Sigmoid colon (tissue), 7 donors: ENCODE data around the gene CDHR2. TPM values are rescaled to one million over a fixed set of nuclear protein-coding genes. Genes with fewer than 3 reads are reported as not detected.

Source experiments
- DNase-seq: peaks from one replicate; pipeline ENCODE4 v3.0.0-alpha.2; 2019
- H3K27ac ChIP-seq, 4 donors: fragments of 200-600 bp; sonication (generic); one replicate each; pipeline ENCODE4 v1.5.1; 2016 to 2019; ENCODE audit warnings: mild to moderate bottlenecking in 1 of 4
- H3K27me3 ChIP-seq, 3 donors: fragments of 200-600 bp; sonication (generic); one replicate each; pipeline ENCODE4 v1.5.1; 2019; ENCODE audit warnings: mild to moderate bottlenecking in 1 of 3
- H3K36me3 ChIP-seq, 4 donors: fragments of 200-600 bp; sonication (generic); one replicate each; pipeline ENCODE4 v1.5.1; 2016 to 2019
- H3K4me1 ChIP-seq, 4 donors: fragments of 200-600 bp; sonication (generic); one replicate each; pipeline ENCODE4 v1.5.1; 2017 to 2019
- H3K4me3 ChIP-seq, 4 donors: fragments of 200-600 bp; sonication (generic); one replicate each; pipeline ENCODE4 v1.5.1; 2017 to 2019; ENCODE audit warnings: mild to moderate bottlenecking in 2 of 4, moderate library complexity in 1 of 4
- H3K9me3 ChIP-seq, 4 donors: fragments of 200-600 bp in 3 of 4; sonication (generic) in 3 of 4; one replicate each; pipeline versions ENCODE4 v1.5.1 to v1.6.1; 2013 to 2019
- CTCF ChIP-seq, 4 experiments: fragments of 450-650 bp in 3 of 4; fragments of 200-600 bp in 1 of 4; IDR thresholded peaks; one replicate each; pipeline ENCODE4 v1.5.1; 2016 to 2019; ENCODE audit warnings: antibody characterized with exemption in 4 of 4, mild to moderate bottlenecking in 3 of 4, moderate library complexity in 2 of 4
- EP300 ChIP-seq, 4 donors: sonication (generic); formaldehyde crosslinking; IDR thresholded peaks; one replicate each; pipeline ENCODE4 v1.6.1; 2017; ENCODE audit warnings: antibody characterized with exemption in 4 of 4
- POLR2A ChIP-seq, 2 donors: fragments of 450-650 bp; IDR thresholded peaks; one replicate each; pipeline ENCODE4 v1.6.1; 2016; ENCODE audit warnings: antibody characterized with exemption in 2 of 2, mild to moderate bottlenecking in 2 of 2, moderate library complexity in 2 of 2
- POLR2AphosphoS5 ChIP-seq, 4 donors: sonication (generic); formaldehyde crosslinking; IDR thresholded peaks; one replicate each; pipeline ENCODE4 v1.6.1; 2017; ENCODE audit warnings: antibody characterized with exemption in 4 of 4
- WGBS, 2 donors: extraction: QIAGEN DNeasy Blood & Tissue Kit; methylation state at CpG; one replicate each; pipeline ENCODE4 v1.1.7; 2013; 5-methylcytosine and 5-hydroxymethylcytosine counted together
- intact Hi-C: fragments of 100-400 bp; cut with DNase I; formaldehyde crosslinking; loops from one replicate; pipeline ENCODE4 v1.15.1; 2023
- polyA plus RNA-seq, 3 donors: library from polyadenylated mRNA; stranded (reverse); fragments of 200-250 nt; gene quantifications; one replicate each; pipeline ENCODE4 v1.2.3, GENCODE V29; 2013
- total RNA-seq, 4 donors: library from RNA; depleted of rRNA; stranded (reverse); fragments of >200 nt; gene quantifications; one replicate each; pipeline ENCODE4 v1.1.0, GENCODE V29; 2016
- donor health status: healthy with polysubstance abuse.
- donor health status: Bipolar disorder and iron deficiency.
- donor health status: healthy.

Gene CDHR2
- total and polyA plus RNA-seq, 7 donors = 0.71 to 57.9 (median 9.6) TPM; not detected in 2

- DNase-seq = no peak
- Histone ChIP-seq H3K27me3 (no peaks in the 10 kb centered on the region), H3K27ac (no peak overlapping the region), H3K4me3 (no peak overlapping the region), H3K36me3 (peaks cover 11 to 28% (median 16%) of the 10 kb centered on the region in 4 donors), H3K4me1 (no peaks in the 10 kb centered on the region), H3K9me3 (no peaks in the 10 kb centered on the region)
- no peak for TF ChIP-seq EP300 (IDR thresholded peaks at IDR 0.05)
- no peak for TF ChIP-seq POLR2A (IDR thresholded peaks at IDR 0.05)
- TF ChIP-seq CTCF (IDR thresholded peaks at IDR 0.05) = no peak
- no peak for TF ChIP-seq POLR2AphosphoS5 (IDR thresholded peaks at IDR 0.05)
- WGBS, 2 donors = 79 to 93% methylated on average over 6 of the region's 6 CpGs
- intact Hi-C loops = no loop called here
These were observed 25.0 kb upstream of the CDHR2 start for GRCh38 chr5:176524138-176524537.

GRCh38 chr5:176524987-176525386, 24.2 kb upstream of the CDHR2 start:
- no peak for DNase-seq
- TF ChIP-seq POLR2AphosphoS5 (IDR thresholded peaks at IDR 0.05) = no peak
- no peak for TF ChIP-seq EP300 (IDR thresholded peaks at IDR 0.05)
- no peak for TF ChIP-seq CTCF (IDR thresholded peaks at IDR 0.05)
- no peak for TF ChIP-seq POLR2A (IDR thresholded peaks at IDR 0.05)
- Histone ChIP-seq H3K4me1 (peaks cover 0 to 4% (median 0%) of the 10 kb centered on the region in 4 donors), H3K9me3 (no peaks in the 10 kb centered on the region), H3K27me3 (no peaks in the 10 kb centered on the region), H3K36me3 (peaks cover 19 to 36% (median 23%) of the 10 kb centered on the region in 4 donors), H3K27ac (no peak overlapping the region), H3K4me3 (no peak overlapping the region)
- intact Hi-C loops = no loop called here
- WGBS, 2 donors = 89 to 91% methylated on average over 15 of the region's 15 CpGs

GRCh38 chr5:176525677-176526076, 23.5 kb upstream of the CDHR2 start:
- no peak for DNase-seq

GRCh38 chr5:176526462-176526861, 22.7 kb upstream of the CDHR2 start:
- 93 to 94% methylated on average over 9 of the region's 9 CpGs for WGBS, 2 donors
- intact Hi-C loops = no loop called here
- H3K27me3 ChIP-seq = no peaks in the 10 kb centered on the region
- H3K9me3 ChIP-seq = no peaks in the 10 kb centered on the region
- peaks cover 0 to 18% (median 12%) of the 10 kb centered on the region in 4 donors for H3K4me1 ChIP-seq
- no peak overlapping the region for H3K27ac ChIP-seq
- H3K4me3 ChIP-seq = no peak overlapping the region
- DNase-seq = no peak
- TF ChIP-seq CTCF (IDR thresholded peaks at IDR 0.05) = no peak
- no peak for TF ChIP-seq POLR2A (IDR thresholded peaks at IDR 0.05)
- TF ChIP-seq EP300 (IDR thresholded peaks at IDR 0.05) = no peak
- TF ChIP-seq POLR2AphosphoS5 (IDR thresholded peaks at IDR 0.05) = no peak
- peaks cover 31 to 50% (median 36%) of the 10 kb centered on the region in 4 donors for H3K36me3 ChIP-seq

More at GRCh38 chr5:176525677-176526076, 23.5 kb upstream of the CDHR2 start:
- Histone ChIP-seq H3K4me3 (no peak overlapping the region), H3K4me1 (peaks cover 0 to 10% (median 4%) of the 10 kb centered on the region in 4 donors), H3K27me3 (no peaks in the 10 kb centered on the region), H3K27ac (no peak overlapping the region), H3K36me3 (peaks cover 24 to 42% (median 29%) of the 10 kb centered on the region in 4 donors), H3K9me3 (no peaks in the 10 kb centered on the region)
- intact Hi-C loops = no loop called here
- TF ChIP-seq EP300 (IDR thresholded peaks at IDR 0.05) (no peak), POLR2AphosphoS5 (IDR thresholded peaks at IDR 0.05) (no peak), CTCF (IDR thresholded peaks at IDR 0.05) (no peak), POLR2A (IDR thresholded peaks at IDR 0.05) (no peak)
- WGBS, 2 donors = 92 to 96% methylated on average over 9 of the region's 9 CpGs
